ENCODE results near the gene ARHGAP22. TPM values are rescaled to one million over a fixed set of nuclear protein-coding genes. Genes with fewer than 3 reads are reported as not detected.

The ARHGAP22 gene
- total and polyA plus RNA-seq, 11 donors = 1.1 to 9.5 (median 2.8) TPM

GRCh38 chr10:48437546-48437945 lies 167.3 kb downstream of the ARHGAP22 start:
- Histone ChIP-seq H3K4me3 (no peak overlapping the region), H3K27me3 (no peaks in the 10 kb centered on the region), H3K4me1 (no peaks in the 10 kb centered on the region), H3K9me3 (no peaks in the 10 kb centered on the region), H3K27ac (no peak overlapping the region), H3K36me3 (peaks cover 0 to 61% (median 21%) of the 10 kb centered on the region in 9 donors)
- TF ChIP-seq CTCF (IDR thresholded peaks at IDR 0.05) (no peak), POLR2A (IDR thresholded peaks at IDR 0.05) (no peak)
- intact Hi-C loops (cut with DNase I) = no loop called here
- DNase-seq = no peak
- no peak for ATAC-seq
- 71 to 86% (median 77%) methylated on average over 3 of the region's 3 CpGs for WGBS, 4 donors

GRCh38 chr10:48431871-48432270 lies 173.0 kb downstream of the ARHGAP22 start:
- Histone ChIP-seq H3K27ac (no peak overlapping the region), H3K27me3 (no peaks in the 10 kb centered on the region), H3K9me3 (no peaks in the 10 kb centered on the region), H3K36me3 (peaks cover 0 to 91% (median 37%) of the 10 kb centered on the region in 9 donors), H3K4me1 (no peaks in the 10 kb centered on the region), H3K4me3 (no peak overlapping the region)
- TF ChIP-seq POLR2A (IDR thresholded peaks at IDR 0.05) = no peak
- no peak for TF ChIP-seq CTCF (IDR thresholded peaks at IDR 0.05)
- DNase-seq (no peak), ATAC-seq (no peak)
- intact Hi-C loops (cut with DNase I) = no loop called here

DNA sequence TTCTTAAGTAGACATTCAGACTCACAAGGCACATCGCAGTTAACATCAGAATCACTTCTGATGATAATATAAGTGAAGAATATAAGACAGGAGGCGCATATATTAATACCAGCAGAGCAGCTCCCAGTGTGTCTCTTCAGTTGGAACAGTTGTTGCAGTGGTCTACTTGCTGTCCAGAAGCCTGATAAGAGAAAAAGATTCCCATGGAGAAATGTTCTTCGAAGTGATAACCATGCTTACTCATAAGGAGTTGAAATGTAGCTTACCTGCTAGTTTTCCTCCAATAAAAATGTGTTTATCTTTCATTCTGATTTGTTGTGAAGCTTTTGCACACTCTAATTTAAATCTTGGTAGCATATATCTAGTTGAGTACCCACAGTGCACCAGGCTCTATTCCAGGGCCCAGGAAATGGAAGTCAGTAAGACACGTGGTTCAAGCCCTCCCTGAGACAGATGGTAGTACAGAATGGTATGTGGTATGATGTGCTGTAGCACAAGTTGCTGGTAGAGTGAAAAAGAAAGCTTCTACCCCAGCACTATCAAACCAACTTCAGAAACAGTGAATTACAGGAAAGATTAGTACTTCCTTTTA lies 174.4 kb downstream of the ARHGAP22 start:
- no peak for TF ChIP-seq CTCF (IDR thresholded peaks at IDR 0.05)
- no peak for TF ChIP-seq POLR2A (IDR thresholded peaks at IDR 0.05)
- whole genome bisulfite sequencing, 4 donors = 80 to 94% (median 86%) methylated on average over 4 of the region's 4 CpGs
- ATAC-seq = no peak
- intact Hi-C loops (cut with DNase I) = no loop called here
- no peaks in the 10 kb centered on the region for H3K9me3 ChIP-seq
- no peak overlapping the region for H3K27ac ChIP-seq
- H3K4me3 ChIP-seq = no peak overlapping the region
- H3K27me3 ChIP-seq = no peaks in the 10 kb centered on the region
- peaks cover 0 to 89% (median 30%) of the 10 kb centered on the region in 9 donors for H3K36me3 ChIP-seq
- DNase-seq = no peak
- H3K4me1 ChIP-seq = no peaks in the 10 kb centered on the region

DNA sequence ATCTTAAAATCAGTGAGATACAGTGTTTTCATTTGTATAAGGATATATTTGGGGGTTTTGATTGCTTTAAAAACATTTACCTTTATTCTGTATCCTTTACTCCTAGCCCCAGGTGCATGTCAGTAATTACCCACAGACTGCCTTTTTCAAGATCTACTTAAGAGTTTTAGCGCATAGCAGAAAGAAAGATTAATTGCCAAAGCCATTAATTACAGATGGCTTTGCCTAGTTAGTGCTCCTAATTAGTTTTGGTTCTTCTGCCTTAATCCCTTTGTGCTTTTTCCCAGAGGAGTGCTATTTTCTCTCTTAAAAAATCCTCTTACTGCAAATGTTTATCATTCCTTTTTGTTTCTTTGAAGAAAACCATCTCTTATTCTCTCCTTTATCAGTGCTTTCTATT lies 175.6 kb downstream of the ARHGAP22 start:
- Histone ChIP-seq H3K4me1 (no peaks in the 10 kb centered on the region), H3K27me3 (no peaks in the 10 kb centered on the region), H3K27ac (no peak overlapping the region), H3K9me3 (no peaks in the 10 kb centered on the region), H3K4me3 (no peak overlapping the region), H3K36me3 (peaks cover 0 to 78% (median 25%) of the 10 kb centered on the region in 9 donors)
- no peak for ATAC-seq
- TF ChIP-seq CTCF (IDR thresholded peaks at IDR 0.05) = no peak
- TF ChIP-seq POLR2A (IDR thresholded peaks at IDR 0.05) = no peak
- DNase-seq = no peak
- WGBS, 4 donors = 96 to 100% (median 98%) methylated on average over 1 of the region's 1 CpG
- intact Hi-C loops (cut with DNase I) = no loop called here

All from heart left ventricle (tissue), 16 donors.